GM12891 (cell line): ENCODE measurements around the gene SLC39A6.

Experiments
- POLR2A ChIP-seq: IDR thresholded peaks from 2 replicates; pipeline ENCODE4 v1.6.1; 2011; ENCODE audit warnings: low read depth, low read length, control low read depth
- POLR2AphosphoS5 ChIP-seq: IDR thresholded peaks from 2 replicates; pipeline ENCODE4 v1.6.1; 2011; ENCODE audit warnings: low read depth, low read length, control low read depth

- TF ChIP-seq POLR2A (no peak), POLR2AphosphoS5 (no peak)
Measured at GRCh38 chr18:36073676-36074075, 55.5 kb downstream of the SLC39A6 start.
